ENCODE measurements around the gene IRS1.
A peak's percentile ranks its signal among the peaks of the same experiment; 100 is the strongest.

GRCh38 chr2:226802573-226802972 is 3.0 kb upstream of the IRS1 start:
- TF ChIP-seq, protein P1, sequence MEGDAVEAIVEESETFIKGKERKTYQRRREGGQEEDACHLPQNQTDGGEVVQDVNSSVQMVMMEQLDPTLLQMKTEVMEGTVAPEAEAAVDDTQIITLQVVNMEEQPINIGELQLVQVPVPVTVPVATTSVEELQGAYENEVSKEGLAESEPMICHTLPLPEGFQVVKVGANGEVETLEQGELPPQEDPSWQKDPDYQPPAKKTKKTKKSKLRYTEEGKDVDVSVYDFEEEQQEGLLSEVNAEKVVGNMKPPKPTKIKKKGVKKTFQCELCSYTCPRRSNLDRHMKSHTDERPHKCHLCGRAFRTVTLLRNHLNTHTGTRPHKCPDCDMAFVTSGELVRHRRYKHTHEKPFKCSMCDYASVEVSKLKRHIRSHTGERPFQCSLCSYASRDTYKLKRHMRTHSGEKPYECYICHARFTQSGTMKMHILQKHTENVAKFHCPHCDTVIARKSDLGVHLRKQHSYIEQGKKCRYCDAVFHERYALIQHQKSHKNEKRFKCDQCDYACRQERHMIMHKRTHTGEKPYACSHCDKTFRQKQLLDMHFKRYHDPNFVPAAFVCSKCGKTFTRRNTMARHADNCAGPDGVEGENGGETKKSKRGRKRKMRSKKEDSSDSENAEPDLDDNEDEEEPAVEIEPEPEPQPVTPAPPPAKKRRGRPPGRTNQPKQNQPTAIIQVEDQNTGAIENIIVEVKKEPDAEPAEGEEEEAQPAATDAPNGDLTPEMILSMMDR (IDR thresholded peaks at IDR 0.05): peak; percentile 61 to 75 (median 66)
- TF ChIP-seq POLR2A (IDR thresholded peaks at IDR 0.05) (no peak), POLR2AphosphoS5 (IDR thresholded peaks at IDR 0.05) (no peak)
